ENCODE measurements around the gene TMEM59L.

The TMEM59L gene

DNA sequence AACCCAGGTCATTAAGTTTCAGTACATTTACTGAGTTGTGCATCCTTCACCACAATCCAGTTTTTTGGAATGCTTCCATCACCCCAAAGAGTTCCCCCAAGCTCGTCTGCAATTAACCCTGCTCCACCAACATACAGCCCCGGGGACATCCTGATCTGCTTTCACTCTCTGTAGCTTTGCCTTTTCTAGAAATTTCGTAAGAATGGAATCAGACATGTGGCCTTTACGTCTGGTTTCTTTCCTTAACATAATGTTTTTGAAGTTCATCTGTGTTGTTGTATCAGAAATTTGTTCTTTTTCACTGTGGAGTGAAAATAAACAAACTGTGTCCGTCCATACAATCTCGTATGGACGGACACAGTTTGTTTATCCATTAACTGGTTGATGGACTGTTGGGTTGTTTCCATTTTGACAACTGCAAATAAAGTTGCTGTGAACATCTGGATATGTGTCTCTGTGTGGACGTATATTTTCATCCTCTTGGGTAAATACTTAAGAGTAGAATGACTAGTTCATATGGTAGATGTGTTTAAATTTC lies 27.1 kb downstream of the TMEM59L start:
- FAIRE-seq = no peak

DNA sequence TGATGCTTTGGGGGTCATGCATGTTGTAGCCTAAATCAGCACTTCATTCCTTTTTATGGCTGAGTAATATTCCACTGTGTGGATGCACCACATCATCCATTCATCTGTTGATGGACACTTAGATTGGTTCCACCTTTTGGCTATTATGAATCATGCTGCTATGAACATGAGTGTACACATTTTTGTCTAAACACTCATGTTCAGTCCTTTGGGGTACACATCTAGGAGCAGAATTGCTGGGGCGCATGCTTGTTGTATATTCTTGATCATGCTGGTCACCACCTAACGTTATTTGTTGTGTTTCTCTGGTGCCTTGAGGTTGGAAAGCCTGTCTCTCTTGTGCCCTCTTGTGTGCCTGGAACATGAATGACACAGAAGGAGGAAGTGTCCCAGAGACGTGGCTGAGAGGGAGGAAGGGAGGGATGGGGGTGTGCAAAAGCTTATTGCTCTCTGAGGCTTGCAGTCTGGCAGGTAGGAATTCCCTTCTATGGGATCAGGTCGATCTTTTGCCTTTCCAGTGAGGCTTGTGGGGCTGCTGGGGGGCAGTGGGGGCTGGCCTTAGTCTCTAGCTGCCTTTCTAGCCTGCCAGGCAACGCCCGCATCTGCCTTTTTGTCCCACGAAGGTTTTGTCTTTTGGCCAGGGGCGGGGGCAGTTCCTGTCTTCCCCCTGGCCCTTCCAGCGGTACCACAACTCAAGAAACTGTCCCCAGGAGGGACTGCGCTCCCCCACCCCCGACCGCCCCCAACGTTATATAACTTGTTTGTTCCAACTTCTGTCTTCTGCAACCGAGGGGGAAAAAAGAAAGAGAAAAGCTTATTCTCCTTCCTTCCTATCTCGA lies 31.7 kb downstream of the TMEM59L start:
- no peak for FAIRE-seq

GRCh38 chr19:18645035-18645511 lies 32.4 kb downstream of the TMEM59L start:
- no peak for FAIRE-seq

GRCh38 chr19:18646535-18647370 lies 34.1 kb downstream of the TMEM59L start:
- no peak for FAIRE-seq

GRCh38 chr19:18647371-18647767 lies 34.7 kb downstream of the TMEM59L start:
- FAIRE-seq = no peak

DNA sequence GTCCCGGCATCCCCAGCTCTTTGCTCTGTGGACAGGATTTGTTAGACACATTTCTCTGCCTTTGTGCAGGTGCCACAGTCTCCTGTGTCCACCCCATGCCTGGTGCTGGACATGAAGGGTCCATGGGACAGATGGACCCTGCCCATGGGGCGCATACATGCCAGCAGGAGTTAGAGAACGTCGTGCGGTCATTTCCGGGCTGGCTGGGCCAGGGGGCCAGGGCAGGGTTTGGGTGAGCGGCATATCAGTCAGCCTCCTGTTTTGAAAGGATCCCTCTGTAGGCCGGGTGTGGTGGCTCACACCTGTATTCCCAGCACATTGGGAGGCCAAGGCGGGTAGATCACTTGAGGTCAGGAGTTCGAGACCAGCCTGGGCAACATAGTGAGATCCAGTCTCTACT lies 35.1 kb downstream of the TMEM59L start:
- no peak for FAIRE-seq

- no peak for FAIRE-seq
Observed at GRCh38 chr19:18648973-18649315, 36.3 kb downstream of the TMEM59L start.

DNA sequence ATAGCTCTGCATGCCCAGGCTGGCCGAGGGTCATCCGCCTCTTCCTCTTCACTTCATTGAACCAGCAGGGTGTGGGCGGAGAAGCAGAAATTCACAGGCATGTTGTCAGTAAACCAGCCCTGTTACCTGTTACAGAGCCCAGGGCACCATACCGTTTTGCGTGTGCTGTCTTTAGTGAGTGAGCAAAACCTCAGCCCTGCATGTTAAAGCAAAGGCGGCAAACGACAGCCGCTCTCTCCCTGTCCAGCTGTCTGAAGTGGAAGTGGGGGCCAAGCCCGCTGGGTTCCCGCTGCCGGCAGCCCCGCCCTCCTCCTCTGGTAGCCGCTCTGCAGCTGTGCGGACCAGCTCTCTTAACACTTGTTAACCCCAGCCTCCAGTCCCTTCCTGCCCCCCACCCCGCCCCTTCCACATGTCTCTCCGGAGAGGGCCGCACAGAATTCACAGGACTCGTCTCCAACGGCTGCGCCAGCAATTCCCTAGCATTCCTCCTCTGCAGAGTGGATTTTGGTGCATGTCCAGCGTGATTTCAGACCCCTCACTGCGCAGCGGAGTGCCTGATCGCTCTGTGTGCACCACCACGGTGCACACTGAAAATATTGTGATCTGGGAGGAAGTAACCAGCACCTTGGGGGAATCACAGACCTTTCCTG lies 36.8 kb downstream of the TMEM59L start:
- FAIRE-seq = no peak

- FAIRE-seq = no peak
Observed at GRCh38 chr19:18650021-18650390, 37.3 kb downstream of the TMEM59L start.

- no peak for FAIRE-seq
Observed at GRCh38 chr19:18650468-18651041, 37.9 kb downstream of the TMEM59L start.

DNA sequence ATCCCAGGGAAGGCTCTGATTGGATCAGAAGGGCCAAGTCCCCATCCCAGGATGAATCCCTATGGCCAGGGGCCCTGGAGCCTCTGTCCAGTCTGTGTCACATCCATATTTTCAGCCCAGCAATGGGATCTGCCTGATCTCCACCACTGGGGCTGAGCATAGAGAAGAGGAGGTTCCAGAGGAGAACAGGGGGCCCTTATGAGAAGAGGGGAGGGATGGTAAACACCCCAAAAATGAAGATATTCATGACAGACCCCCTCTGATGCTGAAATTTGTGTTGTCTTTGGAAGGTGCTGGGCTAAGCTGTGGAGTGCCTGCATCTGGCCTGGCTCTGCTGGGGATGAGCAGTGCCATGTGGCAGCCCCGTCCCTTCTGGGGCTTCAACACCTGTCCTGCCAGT lies 38.6 kb downstream of the TMEM59L start:
- FAIRE-seq = no peak

DNA sequence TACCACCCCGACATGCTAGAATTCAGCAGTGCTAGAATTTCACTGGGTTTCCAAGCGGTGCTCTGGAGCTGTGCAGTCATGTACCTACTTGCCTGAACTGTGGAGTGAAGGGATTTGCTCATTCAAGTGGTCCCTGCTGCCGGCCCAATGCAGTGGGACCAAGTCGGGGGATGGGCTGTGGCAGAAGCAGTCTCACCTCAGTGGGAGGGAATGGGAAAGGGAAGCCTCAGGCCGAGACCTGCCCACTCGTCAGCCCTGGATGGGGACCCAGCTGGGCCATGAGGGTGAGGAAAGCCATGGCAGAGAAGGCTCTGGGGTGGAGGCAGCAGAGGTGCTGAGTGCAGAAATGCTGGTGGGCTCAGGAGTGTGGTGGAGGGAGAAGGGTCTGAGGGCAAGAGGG lies 39.1 kb downstream of the TMEM59L start:
- FAIRE-seq = no peak

GRCh38 chr19:18653853-18654252 lies 41.2 kb downstream of the TMEM59L start:
- FAIRE-seq = no peak

- no peak for FAIRE-seq
Observed at GRCh38 chr19:18654469-18654868, 41.8 kb downstream of the TMEM59L start.

DNA sequence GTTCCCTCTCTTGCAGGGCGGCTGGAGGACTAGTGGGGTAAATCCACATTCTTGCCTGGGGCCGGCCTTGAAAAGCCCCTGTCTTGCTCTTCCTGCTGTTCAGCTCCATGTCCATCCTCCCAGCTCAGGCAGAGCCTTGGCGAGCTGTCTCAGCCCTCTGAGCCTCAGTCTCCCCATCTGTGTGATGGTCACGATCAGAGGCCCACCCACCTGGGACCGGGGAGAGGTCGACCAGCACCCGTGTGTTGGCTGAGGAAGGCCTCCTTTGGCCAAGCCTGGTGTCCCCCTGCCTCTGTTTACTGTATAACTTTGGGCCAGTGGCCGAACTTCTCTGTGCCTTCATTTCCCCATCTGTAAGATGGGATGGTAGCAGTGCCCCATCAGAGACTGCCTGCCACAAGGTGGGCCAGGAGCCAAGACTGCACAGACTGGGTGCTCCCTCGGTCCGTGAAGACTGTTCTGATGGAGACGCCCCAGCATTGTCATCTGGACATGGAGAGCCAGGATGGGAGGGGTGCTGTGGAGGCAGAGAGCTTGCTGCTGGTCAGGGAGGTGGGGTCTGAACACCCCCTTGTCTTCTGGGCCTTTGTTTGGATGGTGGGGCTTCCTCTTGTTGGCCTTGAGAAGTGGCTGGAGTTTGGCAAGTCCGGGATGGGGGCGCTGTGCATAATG lies 42.6 kb downstream of the TMEM59L start:
- no peak for FAIRE-seq

GRCh38 chr19:18656337-18657086 lies 43.8 kb downstream of the TMEM59L start:
- no peak for FAIRE-seq

DNA sequence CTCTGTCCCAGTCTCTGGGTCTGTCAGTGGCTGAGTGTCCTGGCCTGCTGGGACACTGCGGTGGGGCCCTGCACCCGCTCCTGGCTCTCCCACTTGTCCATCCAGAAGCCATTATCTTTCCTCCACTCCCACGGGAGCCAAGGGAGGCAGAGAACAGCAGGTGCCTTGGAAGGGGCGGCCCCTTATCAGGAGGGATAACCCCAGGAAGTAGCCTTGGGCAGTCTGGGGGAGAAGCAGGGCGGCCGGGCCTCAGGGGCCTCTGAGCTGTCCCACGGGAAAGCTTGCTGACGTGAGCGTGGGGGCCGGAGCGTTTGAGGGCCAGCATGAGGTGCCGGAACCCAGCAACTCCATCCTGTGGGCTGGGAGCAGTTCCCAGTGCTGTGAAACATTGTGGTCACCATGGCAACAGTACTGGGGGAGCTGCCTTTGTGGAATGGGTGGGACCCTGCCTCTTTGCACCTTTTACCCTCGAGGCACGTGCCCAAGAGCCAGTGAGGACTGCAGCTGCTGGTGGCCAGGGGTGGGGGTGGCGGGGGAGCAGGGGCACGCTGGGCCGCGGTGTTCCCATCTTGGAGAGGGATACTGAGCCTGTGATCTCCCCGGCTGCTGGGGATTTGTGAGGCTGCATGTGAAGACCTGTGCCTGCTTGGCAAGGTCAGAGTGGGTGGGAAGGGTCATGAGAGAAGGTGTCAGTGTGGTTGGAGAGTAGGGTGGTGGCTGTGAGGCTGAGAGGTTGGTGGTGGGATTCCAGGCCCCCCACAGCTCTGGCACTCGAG lies 45.1 kb downstream of the TMEM59L start:
- FAIRE-seq = no peak

GRCh38 chr19:18658366-18658855 lies 45.7 kb downstream of the TMEM59L start:
- no peak for FAIRE-seq

- FAIRE-seq = no peak
Observed at GRCh38 chr19:18659281-18660050, 46.8 kb downstream of the TMEM59L start.
